Ureter (tissue), 1 donor: Measurements from ENCODE around the gene DCC. TPM values are rescaled to one million over a fixed set of nuclear protein-coding genes. Genes with fewer than 3 reads are reported as not detected.

Source experiments
- DNase-seq: peaks from one replicate; pipeline ENCODE4 v3.0.0-alpha.2; 2020; ENCODE audit warnings: low spot score
- total RNA-seq: library from RNA; stranded (reverse); gene quantifications from one replicate; pipeline ENCODE4 v1.2.4, GENCODE V29; 2023
- donor health status: DM: yes; HTN: yes; CAD: no.

Gene DCC
- total RNA-seq, 1 donor from 2014 or later, result 4.4 TPM

- DNase-seq, result no peak
Measured at GRCh38 chr18:53191634-53192033, 851.6 kb downstream of the DCC start.

GRCh38 chr18:53193870-53194269 lies 853.9 kb downstream of the DCC start:
- no peak for DNase-seq

- no peak for DNase-seq
Measured at GRCh38 chr18:53219853-53220252, 879.9 kb downstream of the DCC start.

- no peak for DNase-seq
Measured at GRCh38 chr18:53224128-53224778, 884.3 kb downstream of the DCC start.

GRCh38 chr18:53225567-53226325 lies 885.7 kb downstream of the DCC start:
- DNase-seq, result no peak

- no peak for DNase-seq
Measured at GRCh38 chr18:53234610-53235009, 894.6 kb downstream of the DCC start.

GRCh38 chr18:53241161-53241560 lies 901.2 kb downstream of the DCC start:
- no peak for DNase-seq

- DNase-seq, result no peak
Measured at GRCh38 chr18:53253789-53254188, 913.8 kb downstream of the DCC start.

GRCh38 chr18:53254265-53254664 lies 914.3 kb downstream of the DCC start:
- no peak for DNase-seq

- no peak for DNase-seq
Measured at GRCh38 chr18:53261241-53261640, 921.2 kb downstream of the DCC start.

- DNase-seq, result no peak
Measured at GRCh38 chr18:53266850-53267249, 926.9 kb downstream of the DCC start.

GRCh38 chr18:53268455-53268854 lies 928.5 kb downstream of the DCC start:
- no peak for DNase-seq

- DNase-seq, result no peak
Measured at GRCh38 chr18:53281406-53281805, 941.4 kb downstream of the DCC start.

- DNase-seq, result no peak
Measured at GRCh38 chr18:53283708-53284107, 943.7 kb downstream of the DCC start.

- DNase-seq, result no peak
Measured at GRCh38 chr18:53305461-53305860, 965.5 kb downstream of the DCC start.

GRCh38 chr18:53319628-53320027 lies 979.6 kb downstream of the DCC start:
- no peak for DNase-seq

- DNase-seq, result no peak
Measured at GRCh38 chr18:53322163-53322562, 982.2 kb downstream of the DCC start.

- no peak for DNase-seq
Measured at GRCh38 chr18:53324353-53324752, 984.4 kb downstream of the DCC start.

GRCh38 chr18:53360501-53361443 lies 1020.8 kb downstream of the DCC start:
- DNase-seq, result no peak

- no peak for DNase-seq
Measured at GRCh38 chr18:53375621-53376020, 1035.6 kb downstream of the DCC start.

- DNase-seq, result no peak
Measured at GRCh38 chr18:53380063-53380639, 1040.2 kb downstream of the DCC start.

GRCh38 chr18:53382870-53383269 lies 1042.9 kb downstream of the DCC start:
- no peak for DNase-seq
